Measurements from ENCODE around the gene FHOD3.

FHOD3 gene

GRCh38 chr18:36592282-36592681 is 294.8 kb downstream of the FHOD3 start:
- TF ChIP-seq CREB1 (IDR thresholded peaks at IDR 0.05; ENCODE audit: low read depth) (no peak), EGR1 (IDR thresholded peaks at IDR 0.05) (no peak), ZBTB7A (IDR thresholded peaks at IDR 0.05; ENCODE audit: low read depth) (no peak), CEBPB (IDR thresholded peaks at IDR 0.05) (no peak), NFIC (IDR thresholded peaks at IDR 0.05) (no peak)

- TF ChIP-seq FOXM1 (IDR thresholded peaks at IDR 0.05; ENCODE audit: borderline replicate concordance, low read depth) (no peak), ZBTB7A (IDR thresholded peaks at IDR 0.05; ENCODE audit: low read depth) (no peak), NFIC (IDR thresholded peaks at IDR 0.05) (no peak), YY1 (IDR thresholded peaks at IDR 0.05; ENCODE audit: low read depth) (no peak), CREB1 (IDR thresholded peaks at IDR 0.05; ENCODE audit: low read depth) (no peak), CEBPB (IDR thresholded peaks at IDR 0.05) (no peak), MAX (IDR thresholded peaks at IDR 0.05) (no peak)
Measured at GRCh38 chr18:36593001-36593400, 295.5 kb downstream of the FHOD3 start.

- TF ChIP-seq EP300 (IDR thresholded peaks at IDR 0.05; ENCODE audit: borderline replicate concordance) (no peak), TEAD4 (IDR thresholded peaks at IDR 0.05) (no peak), FOXM1 (IDR thresholded peaks at IDR 0.05; ENCODE audit: borderline replicate concordance, low read depth) (no peak), CREB1 (IDR thresholded peaks at IDR 0.05; ENCODE audit: low read depth) (no peak), USF1 (IDR thresholded peaks at IDR 0.05) (no peak), YY1 (IDR thresholded peaks at IDR 0.05; ENCODE audit: low read depth) (no peak), RAD21 (IDR thresholded peaks at IDR 0.05; ENCODE audit: low read depth) (no peak), EGR1 (IDR thresholded peaks at IDR 0.05) (no peak), TCF12 (IDR thresholded peaks at IDR 0.05; ENCODE audit: low read depth) (no peak), ZBTB7A (IDR thresholded peaks at IDR 0.05; ENCODE audit: low read depth) (no peak), CEBPB (IDR thresholded peaks at IDR 0.05) (no peak), REST (IDR thresholded peaks at IDR 0.05; ENCODE audit: low read depth) (no peak), TAF1 (IDR thresholded peaks at IDR 0.05; ENCODE audit: low read depth) (no peak), MAX (IDR thresholded peaks at IDR 0.05) (no peak), NFIC (IDR thresholded peaks at IDR 0.05) (no peak)
Measured at GRCh38 chr18:36593641-36594040, 296.1 kb downstream of the FHOD3 start.

GRCh38 chr18:36594621-36595020 is 297.1 kb downstream of the FHOD3 start:
- no peak for TF ChIP-seq CEBPB (IDR thresholded peaks at IDR 0.05)
- no peak for TF ChIP-seq CREB1 (IDR thresholded peaks at IDR 0.05; ENCODE audit: low read depth)
- no peak for TF ChIP-seq TCF12 (IDR thresholded peaks at IDR 0.05; ENCODE audit: low read depth)
- TF ChIP-seq NFIC (IDR thresholded peaks at IDR 0.05) = no peak
- no peak for TF ChIP-seq TEAD4 (IDR thresholded peaks at IDR 0.05)
- no peak for TF ChIP-seq FOXM1 (IDR thresholded peaks at IDR 0.05; ENCODE audit: borderline replicate concordance, low read depth)
- no peak for TF ChIP-seq MAX (IDR thresholded peaks at IDR 0.05)
- TF ChIP-seq YY1 (IDR thresholded peaks at IDR 0.05; ENCODE audit: low read depth) = no peak
- TF ChIP-seq EGR1 (IDR thresholded peaks at IDR 0.05) = no peak
- TF ChIP-seq REST (IDR thresholded peaks at IDR 0.05; ENCODE audit: low read depth) = no peak

GRCh38 chr18:36595046-36595817 is 297.7 kb downstream of the FHOD3 start:
- TF ChIP-seq FOXM1 (IDR thresholded peaks at IDR 0.05; ENCODE audit: borderline replicate concordance, low read depth) = no peak
- no peak for TF ChIP-seq CEBPB (IDR thresholded peaks at IDR 0.05)
- TF ChIP-seq CREB1 (IDR thresholded peaks at IDR 0.05; ENCODE audit: low read depth) = no peak
- TF ChIP-seq EGR1 (IDR thresholded peaks at IDR 0.05) = no peak
- TF ChIP-seq TAF1 (IDR thresholded peaks at IDR 0.05; ENCODE audit: low read depth) = no peak
- TF ChIP-seq YY1 (IDR thresholded peaks at IDR 0.05; ENCODE audit: low read depth) = no peak
- no peak for TF ChIP-seq RAD21 (IDR thresholded peaks at IDR 0.05; ENCODE audit: low read depth)
- no peak for TF ChIP-seq ZBTB7A (IDR thresholded peaks at IDR 0.05; ENCODE audit: low read depth)

- no peak for TF ChIP-seq USF1 (IDR thresholded peaks at IDR 0.05)
- no peak for TF ChIP-seq FOXM1 (IDR thresholded peaks at IDR 0.05; ENCODE audit: borderline replicate concordance, low read depth)
- TF ChIP-seq EP300 (IDR thresholded peaks at IDR 0.05; ENCODE audit: borderline replicate concordance) = no peak
- no peak for TF ChIP-seq MAX (IDR thresholded peaks at IDR 0.05)
- no peak for TF ChIP-seq TAF1 (IDR thresholded peaks at IDR 0.05; ENCODE audit: low read depth)
- TF ChIP-seq CREB1 (IDR thresholded peaks at IDR 0.05; ENCODE audit: low read depth) = no peak
- TF ChIP-seq YY1 (IDR thresholded peaks at IDR 0.05; ENCODE audit: low read depth) = no peak
Measured at GRCh38 chr18:36595818-36596215, 298.3 kb downstream of the FHOD3 start.

All from Ishikawa (cell line).